Stomach (tissue), 9 donors: ENCODE measurements around the gene CMTM6. TPM values are rescaled to one million over a fixed set of nuclear protein-coding genes. Genes with fewer than 3 reads are reported as not detected.
A peak's percentile ranks its signal among the peaks of the same experiment; 100 is the strongest.

Source experiments
- DNase-seq, 2 donors: peaks; one replicate each; pipeline versions ENCODE4 v3.0.0 to v3.0.0-alpha.2; 2013 to 2019
- H3K27ac ChIP-seq, 5 donors: fragments of 200-600 bp in 4 of 5; sonication (generic) in 4 of 5; one replicate each; pipeline ENCODE4 v1.5.1; 2013 to 2019; ENCODE audit warnings: mild to moderate bottlenecking in 1 of 5, moderate library complexity in 1 of 5
- H3K27me3 ChIP-seq, 3 donors: fragments of 200-600 bp; sonication (generic); one replicate each; pipeline ENCODE4 v1.5.1; 2017 to 2019; ENCODE audit warnings: mixed run types in 1 of 3
- H3K36me3 ChIP-seq, 4 donors: fragments of 200-600 bp; sonication (generic); 1 replicate in 3 of 4; 2 replicates in 1 of 4; pipeline ENCODE4 v1.5.1; 2016 to 2019
- H3K4me1 ChIP-seq, 4 donors: fragments of 200-600 bp; sonication (generic); one replicate each; pipeline ENCODE4 v1.5.1; 2016 to 2019
- H3K4me3 ChIP-seq, 4 donors: fragments of 200-600 bp; sonication (generic) in 3 of 4; one replicate each; pipeline ENCODE4 v1.5.1; 2016 to 2019; ENCODE audit warnings: mild to moderate bottlenecking in 1 of 4
- H3K9me3 ChIP-seq, 4 donors: fragments of 200-600 bp; sonication (generic); one replicate each; pipeline ENCODE4 v1.5.1; 2016 to 2019
- EP300 ChIP-seq: sonication (generic); formaldehyde crosslinking; IDR thresholded peaks from one replicate; pipeline ENCODE4 v1.6.1; 2017; ENCODE audit warnings: antibody characterized with exemption
- POLR2A ChIP-seq, 4 donors: fragments of 450-650 bp; IDR thresholded peaks; one replicate each; pipeline ENCODE4 v1.6.1; 2016; ENCODE audit warnings: antibody characterized with exemption in 4 of 4, control low read depth in 2 of 4, mild to moderate bottlenecking in 1 of 4, moderate library complexity in 1 of 4
- POLR2AphosphoS5 ChIP-seq, 3 donors: sonication (generic); formaldehyde crosslinking; IDR thresholded peaks; one replicate each; pipeline ENCODE4 v1.6.1; 2016; ENCODE audit warnings: antibody characterized with exemption in 3 of 3
- WGBS, 5 donors: extraction: QIAGEN DNeasy Blood & Tissue Kit in 3 of 5; methylation state at CpG; one replicate each; pipeline versions ENCODE4 v1.1.5 to v1.1.7; 2013 to 2018; 5-methylcytosine and 5-hydroxymethylcytosine counted together
- intact Hi-C: fragments of 100-400 bp; cut with DNase I; formaldehyde crosslinking; loops from one replicate; pipeline ENCODE4 v1.15.1; 2023; ENCODE audit warnings: low total_unique reads
- polyA plus RNA-seq, 3 donors: library from polyadenylated mRNA; stranded (reverse); fragments of 200-250 nt; gene quantifications; one replicate each; pipeline ENCODE4 v1.2.3, GENCODE V29; 2013
- total RNA-seq, 5 donors: library from RNA; depleted of rRNA; stranded (reverse); fragments of >200 nt; gene quantifications; one replicate each; pipeline versions ENCODE4 v1.1.0 to v1.2.3, GENCODE V29; 2014 to 2016
- TF ChIP-seq, protein P1 (sequence below), 7 experiments: fragments of 450-650 bp in 4 of 7; fragments of 200-600 bp in 3 of 7; sonication (generic) in 3 of 7; IDR thresholded peaks; one replicate each; pipeline ENCODE4 v1.5.1; 2016 to 2019; ENCODE audit warnings: antibody characterized with exemption in 7 of 7, control low read depth in 2 of 7, mild to moderate bottlenecking in 1 of 7
- donor health status: healthy with polysubstance abuse.
- donor health status: Bipolar disorder and iron deficiency.
- donor health status: healthy.

CMTM6 gene
- total and polyA plus RNA-seq, 8 donors = 5.8 to 133 (median 15.2) TPM

DNA sequence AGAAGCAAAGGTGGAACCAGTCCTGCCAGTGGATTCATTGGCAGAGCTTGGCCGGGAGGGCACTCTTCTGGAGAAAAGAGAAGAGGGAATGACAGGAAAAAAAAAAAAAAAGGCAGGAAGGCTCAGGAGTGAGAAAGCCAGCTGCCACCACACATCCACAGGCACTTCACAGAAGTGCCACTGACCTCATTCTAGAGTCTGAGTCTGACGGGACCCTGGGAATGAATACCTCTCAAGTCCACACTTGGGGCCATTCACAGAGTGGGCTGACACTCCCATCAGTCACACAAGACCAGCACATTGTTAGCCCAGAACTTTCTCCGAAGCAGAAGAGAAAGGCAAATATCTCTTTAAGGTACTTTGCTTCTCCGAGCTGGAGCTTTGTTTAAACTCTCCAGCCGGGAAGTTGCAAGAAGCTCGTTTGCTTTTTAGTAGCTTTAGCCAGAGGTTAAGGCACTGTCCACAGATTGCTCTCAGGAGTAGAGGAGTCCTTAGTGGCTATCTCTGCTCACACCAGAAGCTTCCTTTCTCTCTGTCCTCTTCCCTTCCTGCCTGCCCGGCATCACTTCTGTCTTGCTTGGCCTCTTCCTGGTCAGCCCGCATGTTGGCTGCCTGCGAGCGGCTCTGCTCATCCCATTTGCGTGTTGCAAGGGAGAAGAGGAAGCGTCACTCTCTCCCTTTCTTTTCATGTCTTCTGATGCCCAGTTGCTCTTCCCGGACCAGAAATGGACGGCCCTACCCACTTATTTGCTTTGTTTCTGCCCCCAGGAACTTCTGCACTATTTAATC lies 53.8 kb downstream of the CMTM6 start:
- TF ChIP-seq, protein P1, sequence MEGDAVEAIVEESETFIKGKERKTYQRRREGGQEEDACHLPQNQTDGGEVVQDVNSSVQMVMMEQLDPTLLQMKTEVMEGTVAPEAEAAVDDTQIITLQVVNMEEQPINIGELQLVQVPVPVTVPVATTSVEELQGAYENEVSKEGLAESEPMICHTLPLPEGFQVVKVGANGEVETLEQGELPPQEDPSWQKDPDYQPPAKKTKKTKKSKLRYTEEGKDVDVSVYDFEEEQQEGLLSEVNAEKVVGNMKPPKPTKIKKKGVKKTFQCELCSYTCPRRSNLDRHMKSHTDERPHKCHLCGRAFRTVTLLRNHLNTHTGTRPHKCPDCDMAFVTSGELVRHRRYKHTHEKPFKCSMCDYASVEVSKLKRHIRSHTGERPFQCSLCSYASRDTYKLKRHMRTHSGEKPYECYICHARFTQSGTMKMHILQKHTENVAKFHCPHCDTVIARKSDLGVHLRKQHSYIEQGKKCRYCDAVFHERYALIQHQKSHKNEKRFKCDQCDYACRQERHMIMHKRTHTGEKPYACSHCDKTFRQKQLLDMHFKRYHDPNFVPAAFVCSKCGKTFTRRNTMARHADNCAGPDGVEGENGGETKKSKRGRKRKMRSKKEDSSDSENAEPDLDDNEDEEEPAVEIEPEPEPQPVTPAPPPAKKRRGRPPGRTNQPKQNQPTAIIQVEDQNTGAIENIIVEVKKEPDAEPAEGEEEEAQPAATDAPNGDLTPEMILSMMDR (IDR thresholded peaks at IDR 0.05) = no peak
- intact Hi-C loops = no loop called here
- DNase-seq = peak in 1 of 2 donors; percentile 23

DNA sequence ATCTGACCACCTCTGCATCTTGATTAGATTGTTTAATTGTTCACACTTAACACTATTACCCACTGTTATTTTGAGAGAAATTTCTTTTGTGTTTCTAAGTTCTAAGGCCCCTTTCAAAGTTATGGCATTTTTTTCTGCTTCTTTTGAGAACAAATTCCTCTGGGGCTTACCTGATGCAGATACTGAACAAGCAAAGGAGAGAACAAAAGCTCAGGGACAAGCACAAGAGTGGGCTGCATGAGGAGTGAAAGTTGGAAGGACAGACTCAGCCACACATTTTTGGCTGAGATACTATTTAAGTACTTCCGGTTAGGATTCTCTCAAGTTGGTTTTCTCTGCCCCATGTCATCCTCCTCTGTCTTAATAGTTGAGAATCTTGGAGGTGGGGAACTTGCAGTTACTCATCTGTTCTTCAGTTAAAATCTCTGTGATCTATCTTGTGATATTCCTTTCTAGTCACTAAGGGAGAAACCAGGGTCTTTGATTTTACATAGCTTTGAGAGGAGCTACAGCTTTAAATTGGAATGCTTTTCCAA lies 54.7 kb downstream of the CMTM6 start:
- no peak for DNase-seq
- Histone ChIP-seq H3K27me3 (no peaks in the 10 kb centered on the region), H3K36me3 (peaks cover 0 to 37% (median 12%) of the 10 kb centered on the region in 4 donors), H3K27ac (no peak overlapping the region), H3K4me3 (no peak overlapping the region), H3K9me3 (no peaks in the 10 kb centered on the region), H3K4me1 (peaks cover 0 to 10% (median 0%) of the 10 kb centered on the region in 4 donors)
- no peak for TF ChIP-seq POLR2AphosphoS5 (IDR thresholded peaks at IDR 0.05)
- TF ChIP-seq POLR2A (IDR thresholded peaks at IDR 0.05) = no peak
- TF ChIP-seq, protein P1 (IDR thresholded peaks at IDR 0.05) = no peak
- TF ChIP-seq EP300 = no peak
- WGBS, 5 donors = 81 to 94% (median 84%) methylated on average over 1 of the region's 1 CpG
- intact Hi-C loops = no loop called here

More for the DNA sequence above, 53.8 kb downstream of the CMTM6 start:
- no peaks in the 10 kb centered on the region for H3K27me3 ChIP-seq
- no peak overlapping the region for H3K27ac ChIP-seq
- H3K36me3 ChIP-seq = peaks cover 0 to 38% (median 12%) of the 10 kb centered on the region in 4 donors
- WGBS, 5 donors = 76 to 85% (median 83%) methylated on average over 14 of the region's 14 CpGs
- H3K4me1 ChIP-seq = peaks cover 0 to under 1% (median 0%) of the 10 kb centered on the region in 4 donors
- no peak overlapping the region for H3K4me3 ChIP-seq
- no peaks in the 10 kb centered on the region for H3K9me3 ChIP-seq

DNA sequence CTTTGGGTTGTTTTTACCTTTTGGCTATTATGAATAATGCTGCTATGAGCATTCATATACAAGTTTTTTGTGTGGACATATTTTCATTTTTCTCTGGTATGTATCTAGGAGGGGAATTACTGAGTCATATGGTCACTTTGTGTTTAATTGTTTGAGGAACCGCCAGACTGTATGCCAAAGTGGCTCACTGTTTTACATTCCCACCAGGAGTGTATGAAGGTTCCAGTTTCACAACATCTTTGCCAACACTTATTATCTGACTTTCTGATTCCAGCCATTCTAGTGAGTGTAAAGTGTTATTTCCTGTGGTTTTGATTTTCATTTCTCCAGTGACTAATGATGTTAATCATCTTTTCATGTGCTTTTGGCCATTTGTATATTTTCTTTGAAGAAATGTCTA lies 59.2 kb downstream of the CMTM6 start:
- Histone ChIP-seq H3K27ac (peak overlapping the region in 1 of 5 donors; percentile 2), H3K36me3 (peaks cover 0 to 6% (median 4%) of the 10 kb centered on the region in 4 donors), H3K4me1 (peaks cover 0 to 13% (median 0%) of the 10 kb centered on the region in 4 donors), H3K9me3 (no peaks in the 10 kb centered on the region), H3K4me3 (no peak overlapping the region), H3K27me3 (no peaks in the 10 kb centered on the region)
- 37 to 61% (median 45%) methylated on average over 1 of the region's 1 CpG for WGBS, 5 donors
- intact Hi-C loops = no loop called here
- TF ChIP-seq POLR2A (IDR thresholded peaks at IDR 0.05) (no peak), EP300 (no peak), POLR2AphosphoS5 (IDR thresholded peaks at IDR 0.05) (no peak)
- TF ChIP-seq, protein P1 (IDR thresholded peaks at IDR 0.05) = no peak
- no peak for DNase-seq

DNA sequence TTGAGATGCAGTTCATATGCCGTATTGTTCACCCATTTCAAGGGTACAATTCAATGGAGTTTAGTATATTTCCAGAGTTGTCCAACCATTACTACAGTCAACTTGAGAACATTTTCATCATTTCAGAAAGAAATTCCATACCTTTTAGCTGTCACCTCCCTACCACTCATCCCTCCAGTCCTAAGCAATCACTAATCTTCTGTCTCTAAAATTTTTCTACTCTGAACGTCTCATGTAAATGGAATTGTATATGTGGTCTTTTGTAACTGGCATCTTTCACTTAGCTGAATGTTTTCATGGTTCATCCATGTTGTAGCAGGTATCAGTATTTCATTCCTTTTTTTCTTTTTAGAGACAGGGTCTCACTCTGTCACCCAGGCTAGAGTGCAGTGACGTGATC lies 59.9 kb downstream of the CMTM6 start:
- WGBS, 5 donors = 96 to 98% (median 97%) methylated on average over 3 of the region's 3 CpGs
- H3K9me3 ChIP-seq = no peaks in the 10 kb centered on the region
- no peak overlapping the region for H3K4me3 ChIP-seq
- DNase-seq = no peak
- H3K27me3 ChIP-seq = no peaks in the 10 kb centered on the region
- TF ChIP-seq POLR2AphosphoS5 (IDR thresholded peaks at IDR 0.05) (no peak), EP300 (no peak), POLR2A (IDR thresholded peaks at IDR 0.05) (no peak)
- TF ChIP-seq, protein P1 (IDR thresholded peaks at IDR 0.05) = no peak
- peaks cover 0 to 13% (median 0%) of the 10 kb centered on the region in 4 donors for H3K4me1 ChIP-seq
- peaks cover 0 to 6% (median 1%) of the 10 kb centered on the region in 4 donors for H3K36me3 ChIP-seq
- no peak overlapping the region for H3K27ac ChIP-seq
- intact Hi-C loops = no loop called here
